ENCODE results near the gene RNF5.

The RNF5 gene

GRCh38 chr6:32152769-32153563, 25.2 kb upstream of the RNF5 start:
- no peak for DNase-seq

- peak; percentile 82 for DNase-seq
Measured at GRCh38 chr6:32153564-32154513, 24.4 kb upstream of the RNF5 start, which contains the start of gene PPT2. TSS of gene PPT2 (plus strand) at chr6:32154141. CDS start at chr6:32154595, 454 bp downstream.

GRCh38 chr6:32154514-32155161, 23.6 kb upstream of the RNF5 start:
- DNase-seq, result peak; percentile 69

GRCh38 chr6:32156891-32157290, 21.3 kb upstream of the RNF5 start:
- DNase-seq, result no peak

- DNase-seq, result no peak
Measured at GRCh38 chr6:32158052-32158451, 20.2 kb upstream of the RNF5 start.

GRCh38 chr6:32163559-32164258, 14.5 kb upstream of the RNF5 start:
- DNase-seq, result no peak

GRCh38 chr6:32164295-32164694, 13.9 kb upstream of the RNF5 start, which contains the start of gene EGFL8:
TSS of gene EGFL8 (plus strand) at chr6:32164595. CDS start at chr6:32166166, 1,571 bp downstream.
- no peak for DNase-seq

- no peak for DNase-seq
Measured at GRCh38 chr6:32166411-32167061, 11.7 kb upstream of the RNF5 start.

- DNase-seq, result no peak
Measured at GRCh38 chr6:32167154-32167760, 10.9 kb upstream of the RNF5 start.

- DNase-seq, result no peak
Measured at GRCh38 chr6:32167761-32168262, 10.4 kb upstream of the RNF5 start.

GRCh38 chr6:32168350-32168749, 9.9 kb upstream of the RNF5 start:
- no peak for DNase-seq

- no peak for DNase-seq
Measured at GRCh38 chr6:32168807-32169591, 9.2 kb upstream of the RNF5 start.

- no peak for DNase-seq
Measured at GRCh38 chr6:32170294-32170693, 7.9 kb upstream of the RNF5 start.

GRCh38 chr6:32171234-32171633, 7.0 kb upstream of the RNF5 start:
- no peak for DNase-seq

GRCh38 chr6:32173051-32173727, 5.0 kb upstream of the RNF5 start:
- DNase-seq, result no peak

GRCh38 chr6:32174416-32174815, 3.8 kb upstream of the RNF5 start:
- no peak for DNase-seq

GRCh38 chr6:32175322-32175710, 2.9 kb upstream of the RNF5 start:
- DNase-seq, result no peak

- DNase-seq, result peak; percentile 95
Measured at GRCh38 chr6:32175711-32176475, 2.3 kb upstream of the RNF5 start, which contains the start of gene AGPAT1. TSS of gene AGPAT1 (minus strand) at chr6:32176084. CDS start at chr6:32171496, 4,588 bp downstream.
